ENCODE data around the gene PIGC. TPM values are rescaled to one million over a fixed set of nuclear protein-coding genes. Genes with fewer than 3 reads are reported as not detected.

PIGC gene
- total RNA-seq, 1 donor from 2014 or later = 28.6 TPM

DNA sequence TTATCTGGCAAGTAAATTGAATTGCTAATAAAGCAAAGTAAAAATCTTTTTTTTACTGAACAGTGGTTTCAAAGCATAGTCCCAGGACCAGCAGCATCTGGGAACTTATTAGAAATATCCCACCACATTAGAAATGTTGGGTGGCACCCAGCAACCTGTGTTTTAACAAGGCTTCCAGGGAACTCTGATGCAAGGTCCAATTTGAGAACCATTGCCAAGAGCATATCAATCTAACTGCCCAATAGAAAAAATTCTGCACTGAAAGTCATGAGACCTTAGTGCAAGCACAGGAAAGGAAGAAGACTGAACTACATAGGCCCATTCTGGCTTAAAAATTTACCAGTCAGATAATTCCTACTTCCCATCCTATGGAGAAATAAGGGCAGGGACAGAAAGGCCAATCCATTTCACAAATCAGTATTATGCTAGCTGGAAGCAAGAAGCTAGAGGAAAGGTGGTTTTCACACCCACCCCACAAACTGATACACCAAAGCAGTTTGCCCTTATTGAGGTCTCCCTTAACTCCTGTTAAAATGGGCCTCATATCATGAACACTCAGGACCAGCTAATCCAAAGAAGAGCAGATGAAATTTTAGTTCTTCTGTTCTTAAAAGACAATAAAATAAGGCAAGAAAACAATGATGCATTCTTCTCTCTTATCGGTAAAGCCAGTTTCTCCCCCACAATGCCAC is 40.8 kb downstream of the PIGC start:
- Mint-ChIP-seq H3K36me3 (ENCODE audit: insufficient read depth) (no peaks in the 10 kb centered on the region), H3K9me3 (ENCODE audit: low read depth) (no peaks in the 10 kb centered on the region), H3K27ac (no peak overlapping the region), H3K4me3 (ENCODE audit: low read depth) (no peak overlapping the region), H3K27me3 (no peaks in the 10 kb centered on the region), H3K4me1 (ENCODE audit: low read depth) (peaks cover 20% of the 10 kb centered on the region)
- DNase-seq (ENCODE audit: low spot score, unreplicated experiment) = no peak
- TF ChIP-seq, protein P1, sequence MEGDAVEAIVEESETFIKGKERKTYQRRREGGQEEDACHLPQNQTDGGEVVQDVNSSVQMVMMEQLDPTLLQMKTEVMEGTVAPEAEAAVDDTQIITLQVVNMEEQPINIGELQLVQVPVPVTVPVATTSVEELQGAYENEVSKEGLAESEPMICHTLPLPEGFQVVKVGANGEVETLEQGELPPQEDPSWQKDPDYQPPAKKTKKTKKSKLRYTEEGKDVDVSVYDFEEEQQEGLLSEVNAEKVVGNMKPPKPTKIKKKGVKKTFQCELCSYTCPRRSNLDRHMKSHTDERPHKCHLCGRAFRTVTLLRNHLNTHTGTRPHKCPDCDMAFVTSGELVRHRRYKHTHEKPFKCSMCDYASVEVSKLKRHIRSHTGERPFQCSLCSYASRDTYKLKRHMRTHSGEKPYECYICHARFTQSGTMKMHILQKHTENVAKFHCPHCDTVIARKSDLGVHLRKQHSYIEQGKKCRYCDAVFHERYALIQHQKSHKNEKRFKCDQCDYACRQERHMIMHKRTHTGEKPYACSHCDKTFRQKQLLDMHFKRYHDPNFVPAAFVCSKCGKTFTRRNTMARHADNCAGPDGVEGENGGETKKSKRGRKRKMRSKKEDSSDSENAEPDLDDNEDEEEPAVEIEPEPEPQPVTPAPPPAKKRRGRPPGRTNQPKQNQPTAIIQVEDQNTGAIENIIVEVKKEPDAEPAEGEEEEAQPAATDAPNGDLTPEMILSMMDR (IDR thresholded peaks at IDR 0.05; ENCODE audit: unreplicated experiment) = no peak

DNA sequence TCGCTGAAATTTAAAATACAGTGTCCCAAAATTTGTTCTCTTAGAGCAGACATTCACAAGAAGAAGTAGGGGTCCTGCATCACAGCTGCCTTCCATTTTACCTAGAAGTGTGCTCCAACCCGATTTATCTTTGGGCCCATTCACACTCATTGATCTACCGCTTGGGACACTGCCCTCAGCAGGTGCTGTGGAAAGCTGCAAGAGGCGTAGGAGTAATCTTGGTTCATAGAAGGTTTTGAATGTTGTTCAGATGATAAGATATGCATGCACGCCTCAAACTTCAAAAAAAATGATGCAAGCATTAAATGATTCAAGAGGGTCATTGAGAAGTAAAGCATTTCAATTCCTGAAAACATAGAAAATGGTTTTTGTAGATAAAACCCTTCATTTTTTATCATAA is 42.0 kb downstream of the PIGC start:
- DNase-seq (ENCODE audit: low spot score, unreplicated experiment) = no peak
- Mint-ChIP-seq H3K27ac (no peak overlapping the region), H3K27me3 (no peaks in the 10 kb centered on the region), H3K4me1 (ENCODE audit: low read depth) (peaks cover 20% of the 10 kb centered on the region), H3K4me3 (ENCODE audit: low read depth) (no peak overlapping the region), H3K36me3 (ENCODE audit: insufficient read depth) (no peaks in the 10 kb centered on the region), H3K9me3 (ENCODE audit: low read depth) (no peaks in the 10 kb centered on the region)
- TF ChIP-seq, protein P1 (IDR thresholded peaks at IDR 0.05; ENCODE audit: unreplicated experiment) = peak; percentile 41

DNA sequence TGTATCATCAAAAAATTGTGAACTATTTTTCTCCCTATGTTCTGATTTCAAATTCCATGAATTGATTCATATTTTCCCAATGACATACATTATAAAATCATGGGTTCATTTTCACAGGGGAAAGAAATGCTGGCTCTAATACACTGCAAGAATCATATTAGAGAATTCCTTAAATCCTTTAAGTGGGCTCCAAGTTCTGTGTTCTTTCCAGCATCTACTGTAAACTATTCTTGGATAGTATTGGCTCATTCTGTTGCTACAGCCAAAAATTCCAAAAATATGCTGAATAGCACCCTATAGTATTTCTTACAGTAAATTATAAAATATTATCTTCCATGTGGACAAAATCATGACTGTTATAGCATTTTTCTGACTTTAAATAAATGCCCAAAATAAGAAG is 42.4 kb downstream of the PIGC start:
- H3K9me3 Mint-ChIP-seq (ENCODE audit: low read depth) = no peaks in the 10 kb centered on the region
- TF ChIP-seq, protein P1 (IDR thresholded peaks at IDR 0.05; ENCODE audit: unreplicated experiment) = no peak
- no peaks in the 10 kb centered on the region for H3K36me3 Mint-ChIP-seq (ENCODE audit: insufficient read depth)
- no peak overlapping the region for H3K27ac Mint-ChIP-seq
- DNase-seq (ENCODE audit: low spot score, unreplicated experiment) = no peak
- H3K27me3 Mint-ChIP-seq = no peaks in the 10 kb centered on the region
- H3K4me1 Mint-ChIP-seq (ENCODE audit: low read depth) = peaks cover 20% of the 10 kb centered on the region
- H3K4me3 Mint-ChIP-seq (ENCODE audit: low read depth) = no peak overlapping the region

DNA sequence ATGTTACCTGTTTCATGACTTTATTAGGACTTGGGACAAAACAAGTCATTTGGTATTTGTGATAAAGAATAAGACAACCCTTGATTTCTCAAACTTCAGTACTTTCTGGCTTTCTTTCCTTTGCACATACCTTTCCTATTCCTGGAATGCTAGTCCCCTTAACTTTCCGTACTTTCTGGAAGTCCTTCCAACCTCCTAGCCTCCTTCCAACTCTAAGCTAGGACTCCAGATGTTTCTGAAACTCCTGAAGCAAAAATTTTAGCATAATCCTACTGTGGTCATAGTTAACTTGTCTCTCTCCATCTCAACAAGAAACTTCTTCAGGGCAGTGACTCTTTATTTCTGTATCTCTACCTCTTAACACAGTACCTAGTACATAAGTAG is 43.2 kb downstream of the PIGC start:
- H3K4me3 Mint-ChIP-seq (ENCODE audit: low read depth) = no peak overlapping the region
- TF ChIP-seq, protein P1 (IDR thresholded peaks at IDR 0.05; ENCODE audit: unreplicated experiment) = no peak
- H3K9me3 Mint-ChIP-seq (ENCODE audit: low read depth) = no peaks in the 10 kb centered on the region
- no peak overlapping the region for H3K27ac Mint-ChIP-seq
- H3K36me3 Mint-ChIP-seq (ENCODE audit: insufficient read depth) = no peaks in the 10 kb centered on the region
- H3K27me3 Mint-ChIP-seq = no peaks in the 10 kb centered on the region
- H3K4me1 Mint-ChIP-seq (ENCODE audit: low read depth) = peaks cover 20% of the 10 kb centered on the region
- no peak for DNase-seq (ENCODE audit: low spot score, unreplicated experiment)

DNA sequence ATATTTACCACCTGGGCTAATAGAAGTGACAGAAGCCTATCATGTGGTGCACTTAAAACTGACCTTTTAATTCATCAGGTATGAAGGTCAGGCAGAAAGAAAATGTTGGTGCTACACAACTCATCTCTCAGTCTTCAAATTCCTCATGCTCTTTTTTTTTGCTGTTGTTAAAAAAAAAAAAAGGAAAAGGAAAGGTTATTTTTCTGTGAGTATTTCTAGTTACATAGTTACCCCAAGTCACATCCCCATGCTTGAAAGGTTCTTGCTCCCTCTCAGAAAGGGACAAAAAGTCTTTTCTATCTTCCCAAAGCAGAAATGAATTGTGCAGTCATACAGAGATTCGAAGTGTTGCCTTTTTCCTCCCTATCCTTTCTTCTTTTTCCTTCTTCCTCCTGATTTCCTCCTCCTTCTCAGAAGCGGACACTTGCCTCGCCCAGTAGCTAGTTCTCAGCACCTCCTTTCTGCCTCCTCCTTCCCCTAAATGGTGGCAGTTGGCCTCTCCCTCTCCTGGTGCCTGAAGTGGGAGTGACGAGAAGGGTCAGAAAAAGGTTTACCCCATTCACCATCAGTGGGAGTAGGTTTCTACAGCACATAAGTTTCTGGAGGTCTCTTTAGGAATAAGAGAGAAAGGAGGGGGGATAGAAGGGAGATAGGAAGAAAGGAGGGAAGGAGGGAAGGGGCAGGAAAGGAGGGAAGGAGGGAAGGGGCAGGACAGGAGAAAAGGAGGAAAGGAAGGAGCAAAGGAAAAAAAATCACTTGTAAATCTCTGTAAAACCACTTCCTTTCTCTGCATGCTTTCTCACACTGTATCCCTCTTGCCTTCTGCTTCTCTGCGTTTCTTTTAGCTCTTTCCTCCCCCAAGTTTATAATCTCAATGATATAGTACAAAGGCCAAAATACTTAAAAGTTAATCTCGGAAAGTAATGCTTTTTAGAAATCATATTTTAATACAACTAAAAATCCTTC is 43.8 kb downstream of the PIGC start:
- Mint-ChIP-seq H3K4me1 (ENCODE audit: low read depth) (peaks cover 20% of the 10 kb centered on the region), H3K27me3 (no peaks in the 10 kb centered on the region), H3K4me3 (ENCODE audit: low read depth) (no peak overlapping the region)

More for the DNA sequence above, 43.8 kb downstream of the PIGC start:
- TF ChIP-seq, protein P1 (IDR thresholded peaks at IDR 0.05; ENCODE audit: unreplicated experiment) = no peak
- Mint-ChIP-seq H3K36me3 (ENCODE audit: insufficient read depth) (no peaks in the 10 kb centered on the region), H3K9me3 (ENCODE audit: low read depth) (no peaks in the 10 kb centered on the region), H3K27ac (peak overlapping the region; percentile 90)
- DNase-seq (ENCODE audit: low spot score, unreplicated experiment) = no peak
